Measurements from ENCODE around the gene GID8. TPM values are rescaled to one million over a fixed set of nuclear protein-coding genes. Genes with fewer than 3 reads are reported as not detected.

Gene GID8
- total RNA-seq, 4 donors from 2014 or later: 39.6 to 59.3 (median 44.2) TPM

DNA sequence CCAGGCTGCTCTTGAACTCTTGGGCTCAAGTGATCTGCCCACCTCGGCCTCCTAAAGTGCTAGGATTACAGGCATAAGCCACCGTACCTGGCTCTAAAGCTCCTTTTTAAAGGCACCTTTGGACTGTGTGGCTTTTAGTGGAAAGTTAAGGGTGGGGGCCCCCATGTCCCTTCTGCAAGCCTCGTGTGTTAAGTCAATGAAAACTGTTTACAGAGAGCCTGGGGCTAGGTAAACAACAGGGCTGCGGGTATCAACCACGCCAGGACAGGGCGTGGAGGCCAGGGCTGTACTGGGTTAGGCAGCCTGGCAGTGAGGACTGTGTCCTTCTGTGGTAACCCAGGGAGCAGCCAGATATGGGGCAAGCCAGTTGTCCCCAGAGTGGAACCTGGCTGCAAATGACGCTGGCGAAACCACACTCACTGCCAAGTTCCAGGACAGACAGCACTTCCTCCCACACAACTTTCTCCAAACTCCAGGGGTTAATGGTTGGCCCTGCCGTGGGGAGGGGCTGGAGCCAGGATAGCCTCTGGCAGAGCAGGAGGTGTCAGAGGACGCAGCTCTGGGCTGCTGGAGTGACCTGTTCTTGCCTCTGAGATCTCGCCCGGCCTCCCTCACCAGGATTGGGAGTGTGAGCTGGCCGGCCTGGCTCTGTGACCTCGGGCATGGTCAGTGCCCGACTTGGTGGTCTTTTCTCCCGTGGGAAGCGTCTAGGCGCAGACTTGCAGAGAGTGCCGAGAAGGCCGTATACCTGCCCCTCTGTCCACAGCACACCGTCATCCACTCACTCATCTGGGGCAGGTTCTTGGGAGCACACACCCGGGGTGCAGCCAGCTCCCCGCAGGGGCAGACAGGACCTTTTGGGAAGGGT, 17.8 kb downstream of the GID8 start:
- H3K4me3 ChIP-seq (ENCODE audit: low read depth, poor library complexity, severe bottlenecking): no peak overlapping the region
- 83 to 84% methylated on average over 19 to 23 of the region's 23 CpGs for WGBS, 2 donors

DNA sequence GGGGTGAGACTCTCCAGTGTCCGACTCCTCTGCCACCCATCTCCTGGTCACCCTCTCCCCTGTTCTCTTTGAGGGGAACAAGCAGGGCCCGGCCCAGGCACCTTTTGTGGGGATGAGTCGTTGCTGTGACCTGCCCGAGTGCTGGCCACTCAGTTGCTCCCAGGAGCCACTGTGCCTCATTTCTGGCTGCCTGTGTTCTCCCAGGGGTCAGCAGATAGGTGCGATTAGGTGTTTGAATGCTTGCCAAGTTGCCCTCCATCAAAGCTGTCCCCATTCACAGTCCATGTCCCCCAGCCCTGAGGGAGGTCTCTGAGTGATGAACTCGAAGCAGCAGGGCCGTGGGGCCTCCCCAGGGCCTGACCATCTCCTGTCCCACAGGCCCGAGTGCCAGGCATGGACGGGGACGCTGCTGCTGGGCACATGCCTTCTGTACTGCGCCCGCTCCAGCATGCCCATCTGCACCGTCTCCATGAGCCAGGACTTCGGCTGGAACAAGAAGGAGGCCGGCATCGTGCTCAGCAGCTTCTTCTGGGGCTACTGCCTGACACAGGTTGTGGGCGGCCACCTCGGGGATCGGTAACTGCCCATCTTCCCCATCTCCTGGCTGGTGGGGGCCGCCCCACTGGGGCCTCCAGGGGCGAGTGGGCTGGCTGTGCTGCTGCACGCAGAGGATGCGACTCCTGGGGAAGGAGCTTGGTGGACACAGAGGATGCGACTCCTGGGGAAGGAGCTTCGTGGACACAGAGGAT, 18.6 kb downstream of the GID8 start:
- intact Hi-C loops (cut with DNase I; ENCODE audit: low total_unique reads): no loop called here
- H3K4me3 ChIP-seq (ENCODE audit: low read depth, poor library complexity, severe bottlenecking): no peak overlapping the region
- TF ChIP-seq POLR2A (IDR thresholded peaks at IDR 0.05): no peak
- no peak for TF ChIP-seq CTCF (IDR thresholded peaks at IDR 0.05)
- WGBS, 2 donors: 81 to 90% methylated on average over 22 to 25 of the region's 25 CpGs
- no peak for DNase-seq (ENCODE audit: low spot score in 2 of 2)

More for the DNA sequence above, 17.8 kb downstream of the GID8 start:
- TF ChIP-seq CTCF (IDR thresholded peaks at IDR 0.05): no peak
- DNase-seq (ENCODE audit: low spot score in 2 of 2): no peak
- intact Hi-C loops (cut with DNase I; ENCODE audit: low total_unique reads): no loop called here

- no peak for DNase-seq (ENCODE audit: low spot score in 2 of 2)
- H3K4me3 ChIP-seq (ENCODE audit: low read depth, poor library complexity, severe bottlenecking): no peak overlapping the region
- TF ChIP-seq POLR2A (IDR thresholded peaks at IDR 0.05) (no peak), CTCF (IDR thresholded peaks at IDR 0.05) (no peak)
- intact Hi-C loops (cut with DNase I; ENCODE audit: low total_unique reads): no loop called here
- 92 to 95% methylated on average over 34 to 36 of the region's 36 CpGs for WGBS, 2 donors
Observed at GRCh38 chr20:62957136-62958117, 19.5 kb downstream of the GID8 start.

GRCh38 chr20:62958388-62959100, 20.6 kb downstream of the GID8 start:
- intact Hi-C loops (cut with DNase I; ENCODE audit: low total_unique reads): no loop called here
- H3K4me3 ChIP-seq (ENCODE audit: low read depth, poor library complexity, severe bottlenecking): no peak overlapping the region
- no peak for DNase-seq (ENCODE audit: low spot score in 2 of 2)
- no peak for TF ChIP-seq CTCF (IDR thresholded peaks at IDR 0.05)
- TF ChIP-seq POLR2A (IDR thresholded peaks at IDR 0.05): no peak
- WGBS, 2 donors: 80 to 91% methylated on average over 9 to 10 of the region's 10 CpGs
